MM.1S (cell line): ENCODE measurements around the gene CADPS.

Experiments
- EZH2 ChIP-seq: fragments of 300-600 bp; sonication (generic); optimal IDR thresholded peaks from 2 replicates; pipeline ENCODE3; 2017; ENCODE audit warnings: low read depth, mild to moderate bottlenecking, antibody characterized with exemption, low read length, mixed read lengths
- EZH2phosphoT487 ChIP-seq: fragments of 300-600 bp; sonication (generic); IDR thresholded peaks from 2 replicates; pipeline ENCODE4 v1.6.1; 2018; ENCODE audit warnings: antibody characterized with exemption, low read length
- TF ChIP-seq, protein P1 (sequence below): fragments of 300-600 bp; sonication (generic); IDR thresholded peaks from 2 replicates; pipeline ENCODE4 v1.5.1; 2016; ENCODE audit warnings: antibody characterized with exemption, low read length, mixed read lengths

DNA sequence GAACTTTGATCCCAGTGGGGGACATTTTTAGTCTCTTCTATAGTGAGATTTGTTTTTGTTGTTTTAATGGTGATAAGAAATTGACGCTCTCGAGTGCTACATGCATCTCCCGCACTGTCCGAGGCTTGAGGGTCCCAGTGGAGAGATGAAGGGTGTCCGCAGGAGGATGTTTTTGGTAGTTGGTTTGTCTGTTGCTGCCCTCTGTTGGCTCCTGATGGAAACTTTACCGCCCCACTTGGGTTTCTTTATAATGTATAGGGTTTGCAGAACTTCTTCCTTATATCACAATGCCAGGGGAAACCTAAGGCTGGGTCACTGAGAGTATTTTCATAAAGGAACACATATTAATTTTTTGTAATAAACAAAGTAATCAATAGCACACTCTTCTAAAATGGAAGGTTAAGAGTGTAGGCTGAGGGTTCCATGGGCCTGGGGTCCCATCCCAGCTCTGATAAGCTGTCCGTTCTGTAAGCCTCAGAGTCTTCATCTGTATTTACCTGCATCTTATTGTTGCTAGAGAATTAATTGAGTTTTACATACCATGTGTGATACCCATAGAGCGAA is 316.6 kb downstream of the CADPS start:
- TF ChIP-seq, protein P1, sequence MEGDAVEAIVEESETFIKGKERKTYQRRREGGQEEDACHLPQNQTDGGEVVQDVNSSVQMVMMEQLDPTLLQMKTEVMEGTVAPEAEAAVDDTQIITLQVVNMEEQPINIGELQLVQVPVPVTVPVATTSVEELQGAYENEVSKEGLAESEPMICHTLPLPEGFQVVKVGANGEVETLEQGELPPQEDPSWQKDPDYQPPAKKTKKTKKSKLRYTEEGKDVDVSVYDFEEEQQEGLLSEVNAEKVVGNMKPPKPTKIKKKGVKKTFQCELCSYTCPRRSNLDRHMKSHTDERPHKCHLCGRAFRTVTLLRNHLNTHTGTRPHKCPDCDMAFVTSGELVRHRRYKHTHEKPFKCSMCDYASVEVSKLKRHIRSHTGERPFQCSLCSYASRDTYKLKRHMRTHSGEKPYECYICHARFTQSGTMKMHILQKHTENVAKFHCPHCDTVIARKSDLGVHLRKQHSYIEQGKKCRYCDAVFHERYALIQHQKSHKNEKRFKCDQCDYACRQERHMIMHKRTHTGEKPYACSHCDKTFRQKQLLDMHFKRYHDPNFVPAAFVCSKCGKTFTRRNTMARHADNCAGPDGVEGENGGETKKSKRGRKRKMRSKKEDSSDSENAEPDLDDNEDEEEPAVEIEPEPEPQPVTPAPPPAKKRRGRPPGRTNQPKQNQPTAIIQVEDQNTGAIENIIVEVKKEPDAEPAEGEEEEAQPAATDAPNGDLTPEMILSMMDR = peak; percentile 52
- TF ChIP-seq EZH2 (no peak), EZH2phosphoT487 (no peak)
